ENCODE results near the gene SYT5.

DNA sequence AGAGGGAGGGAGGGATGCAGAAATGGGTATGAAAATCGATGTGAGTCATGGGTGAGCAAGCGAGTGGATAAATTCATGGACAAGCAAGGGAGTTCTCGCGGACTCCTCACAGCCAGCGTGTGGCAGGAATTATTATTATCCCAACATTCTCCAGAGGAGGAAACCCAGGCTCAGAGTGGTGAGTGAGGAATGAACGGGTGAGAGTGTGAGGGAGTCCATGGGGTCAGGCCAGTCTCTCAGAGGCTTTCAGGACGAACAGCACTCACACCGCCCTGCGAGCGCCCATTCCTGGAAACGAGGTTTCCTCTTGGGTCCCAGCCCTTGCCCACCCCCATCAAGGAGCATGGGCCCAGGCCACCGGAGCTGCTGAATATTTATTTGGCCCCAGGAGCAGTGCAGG lies 7.3 kb downstream of the SYT5 start:
- TF ChIP-seq CTCF (conservative IDR thresholded peaks at IDR 0.05 in 1 of 2, IDR thresholded peaks at IDR 0.05 in 1 of 2; ENCODE audit: extremely low read depth in 1 of 2, insufficient read depth in 1 of 2, low read depth in 1 of 2, low read length in 2 of 2) (no peak), EZH2 (IDR thresholded peaks at IDR 0.05; ENCODE audit: borderline replicate concordance, low read length) (no peak)

All from mammary epithelial cell (primary cell).